ENCODE results near the gene MS4A12.

MS4A12 gene

DNA sequence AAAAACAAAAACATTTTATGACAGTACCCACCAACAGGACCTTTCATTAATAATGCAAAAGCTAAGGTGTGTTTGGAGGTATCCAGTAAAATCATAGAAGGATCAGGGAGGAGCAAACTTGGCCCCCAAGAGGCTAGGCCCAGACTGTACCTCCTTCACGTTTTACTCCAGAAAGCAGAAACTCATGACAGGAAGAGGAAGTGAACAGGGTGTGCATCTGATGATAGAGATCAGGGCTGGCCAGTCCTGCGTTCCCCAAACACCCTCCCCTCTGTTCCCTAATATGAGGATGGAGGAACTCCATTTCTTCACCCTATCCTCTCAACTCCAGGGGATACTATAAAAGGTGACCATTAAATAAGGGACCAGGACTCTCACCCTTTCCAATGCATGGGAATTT lies 10.2 kb upstream of the MS4A12 start:
- no peak for TF ChIP-seq SIN3A (IDR thresholded peaks at IDR 0.05; ENCODE audit: borderline replicate concordance, insufficient read depth, low read length)
- no peak for TF ChIP-seq TAF1 (IDR thresholded peaks at IDR 0.05; ENCODE audit: borderline replicate concordance, insufficient read depth, low read length)

DNA sequence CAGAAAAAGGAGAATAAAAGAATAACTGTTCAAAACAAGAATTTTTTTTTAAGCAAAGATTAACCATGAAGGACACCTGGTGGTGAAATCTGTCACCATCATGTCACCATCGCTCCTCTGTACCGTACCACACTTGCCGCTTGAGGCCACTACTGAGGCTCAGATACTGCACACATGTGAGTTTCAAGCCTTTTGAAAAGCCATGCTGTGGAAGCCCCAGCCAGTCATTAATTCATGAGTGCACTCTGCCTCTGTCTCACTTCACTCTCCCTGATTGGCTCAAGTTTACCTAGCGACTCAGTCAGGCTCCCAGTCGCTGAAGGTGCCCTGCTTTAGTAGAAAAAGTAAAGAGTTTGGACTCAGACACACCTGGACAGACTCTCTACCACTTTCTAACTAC lies 6.6 kb upstream of the MS4A12 start:
- TF ChIP-seq TAF1 (IDR thresholded peaks at IDR 0.05; ENCODE audit: borderline replicate concordance, insufficient read depth, low read length): no peak
- no peak for TF ChIP-seq POLR2AphosphoS5 (IDR thresholded peaks at IDR 0.05; ENCODE audit: low read depth, low read length)
- TF ChIP-seq FOXP2 (optimal IDR thresholded peaks at IDR 0.05; ENCODE audit: borderline replicate concordance, extremely low read depth, extremely low read length, insufficient read depth): no peak
- TF ChIP-seq, protein P1, sequence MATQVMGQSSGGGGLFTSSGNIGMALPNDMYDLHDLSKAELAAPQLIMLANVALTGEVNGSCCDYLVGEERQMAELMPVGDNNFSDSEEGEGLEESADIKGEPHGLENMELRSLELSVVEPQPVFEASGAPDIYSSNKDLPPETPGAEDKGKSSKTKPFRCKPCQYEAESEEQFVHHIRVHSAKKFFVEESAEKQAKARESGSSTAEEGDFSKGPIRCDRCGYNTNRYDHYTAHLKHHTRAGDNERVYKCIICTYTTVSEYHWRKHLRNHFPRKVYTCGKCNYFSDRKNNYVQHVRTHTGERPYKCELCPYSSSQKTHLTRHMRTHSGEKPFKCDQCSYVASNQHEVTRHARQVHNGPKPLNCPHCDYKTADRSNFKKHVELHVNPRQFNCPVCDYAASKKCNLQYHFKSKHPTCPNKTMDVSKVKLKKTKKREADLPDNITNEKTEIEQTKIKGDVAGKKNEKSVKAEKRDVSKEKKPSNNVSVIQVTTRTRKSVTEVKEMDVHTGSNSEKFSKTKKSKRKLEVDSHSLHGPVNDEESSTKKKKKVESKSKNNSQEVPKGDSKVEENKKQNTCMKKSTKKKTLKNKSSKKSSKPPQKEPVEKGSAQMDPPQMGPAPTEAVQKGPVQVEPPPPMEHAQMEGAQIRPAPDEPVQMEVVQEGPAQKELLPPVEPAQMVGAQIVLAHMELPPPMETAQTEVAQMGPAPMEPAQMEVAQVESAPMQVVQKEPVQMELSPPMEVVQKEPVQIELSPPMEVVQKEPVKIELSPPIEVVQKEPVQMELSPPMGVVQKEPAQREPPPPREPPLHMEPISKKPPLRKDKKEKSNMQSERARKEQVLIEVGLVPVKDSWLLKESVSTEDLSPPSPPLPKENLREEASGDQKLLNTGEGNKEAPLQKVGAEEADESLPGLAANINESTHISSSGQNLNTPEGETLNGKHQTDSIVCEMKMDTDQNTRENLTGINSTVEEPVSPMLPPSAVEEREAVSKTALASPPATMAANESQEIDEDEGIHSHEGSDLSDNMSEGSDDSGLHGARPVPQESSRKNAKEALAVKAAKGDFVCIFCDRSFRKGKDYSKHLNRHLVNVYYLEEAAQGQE (IDR thresholded peaks at IDR 0.05; ENCODE audit: insufficient read depth in 1 of 2, low read depth in 2 of 2, low read length in 2 of 2): no peak
- TF ChIP-seq SIN3A (IDR thresholded peaks at IDR 0.05; ENCODE audit: borderline replicate concordance, insufficient read depth, low read length): no peak

DNA sequence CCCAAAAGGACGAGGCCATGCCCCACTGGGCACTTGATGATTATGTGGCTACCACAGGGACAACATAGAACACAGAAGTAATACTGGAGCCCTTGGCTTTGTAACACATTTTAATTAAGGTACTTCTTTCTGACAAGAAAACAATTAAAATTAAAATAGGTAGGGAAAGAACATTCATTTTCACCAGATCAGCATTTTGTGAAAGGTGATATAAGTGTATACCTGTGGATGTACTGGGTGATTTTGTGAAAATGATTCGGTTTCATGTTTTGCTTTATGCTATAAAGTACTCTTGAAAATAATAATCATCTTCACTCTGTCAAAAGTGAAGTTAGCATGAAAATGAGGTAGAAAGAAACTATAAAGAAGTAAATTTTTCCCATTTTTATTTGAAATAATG lies 876 bp downstream of the MS4A12 start:
- no peak for TF ChIP-seq FOXP2 (optimal IDR thresholded peaks at IDR 0.05; ENCODE audit: borderline replicate concordance, extremely low read depth, extremely low read length, insufficient read depth)
- no peak for TF ChIP-seq TAF1 (IDR thresholded peaks at IDR 0.05; ENCODE audit: borderline replicate concordance, insufficient read depth, low read length)
- TF ChIP-seq SIN3A (IDR thresholded peaks at IDR 0.05; ENCODE audit: borderline replicate concordance, insufficient read depth, low read length): no peak
- TF ChIP-seq, protein P1 (IDR thresholded peaks at IDR 0.05; ENCODE audit: insufficient read depth in 1 of 2, low read depth in 2 of 2, low read length in 2 of 2): no peak
- no peak for TF ChIP-seq POLR2AphosphoS5 (IDR thresholded peaks at IDR 0.05; ENCODE audit: low read depth, low read length)

DNA sequence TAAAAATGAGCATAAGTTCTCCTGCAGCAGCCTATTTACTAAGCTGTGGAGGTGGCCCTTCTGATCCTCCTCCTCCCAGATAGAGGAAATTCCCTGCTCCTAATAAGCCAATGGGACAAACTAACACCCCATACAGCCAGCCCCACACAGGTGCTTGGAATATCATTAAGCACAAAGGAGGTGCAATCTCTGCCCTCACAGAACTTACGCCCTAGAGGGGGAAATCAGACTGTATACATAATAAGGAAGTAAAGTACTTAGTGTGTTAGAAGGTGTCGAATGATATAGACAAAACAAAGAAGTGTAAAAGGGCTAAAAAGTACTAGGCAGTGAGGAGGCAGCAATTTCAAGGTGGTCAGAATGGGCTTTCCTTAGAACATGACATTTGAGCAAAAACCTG lies 5.8 kb downstream of the MS4A12 start:
- TF ChIP-seq, protein P1 (IDR thresholded peaks at IDR 0.05; ENCODE audit: insufficient read depth in 1 of 2, low read depth in 2 of 2, low read length in 2 of 2): no peak
- no peak for TF ChIP-seq SIN3A (IDR thresholded peaks at IDR 0.05; ENCODE audit: borderline replicate concordance, insufficient read depth, low read length)
- TF ChIP-seq POLR2AphosphoS5 (IDR thresholded peaks at IDR 0.05; ENCODE audit: low read depth, low read length): no peak
- no peak for TF ChIP-seq TAF1 (IDR thresholded peaks at IDR 0.05; ENCODE audit: borderline replicate concordance, insufficient read depth, low read length)
- TF ChIP-seq FOXP2 (optimal IDR thresholded peaks at IDR 0.05; ENCODE audit: borderline replicate concordance, extremely low read depth, extremely low read length, insufficient read depth): no peak

DNA sequence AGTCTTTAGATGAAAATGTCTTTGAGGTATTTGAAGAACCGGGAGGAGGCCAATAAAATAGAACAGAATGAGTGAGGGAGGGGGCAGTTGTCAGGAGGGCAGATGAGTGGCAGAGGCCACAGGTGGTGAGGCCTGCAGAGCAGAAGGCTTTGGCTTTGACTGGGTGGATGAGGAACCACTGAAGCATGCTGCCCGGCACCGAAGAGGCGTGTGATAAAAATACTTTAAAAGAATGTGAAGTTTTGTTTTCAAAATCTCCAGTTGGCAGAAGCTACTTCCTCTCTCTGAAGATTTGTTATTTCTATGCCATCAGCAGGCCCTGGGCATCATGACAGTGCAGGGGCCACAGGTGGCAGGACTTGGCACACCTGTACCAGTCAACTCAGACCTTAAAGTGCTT lies 6.3 kb downstream of the MS4A12 start:
- TF ChIP-seq TAF1 (IDR thresholded peaks at IDR 0.05; ENCODE audit: borderline replicate concordance, insufficient read depth, low read length) (no peak), FOXP2 (optimal IDR thresholded peaks at IDR 0.05; ENCODE audit: borderline replicate concordance, extremely low read depth, extremely low read length, insufficient read depth) (no peak), SIN3A (IDR thresholded peaks at IDR 0.05; ENCODE audit: borderline replicate concordance, insufficient read depth, low read length) (no peak), POLR2AphosphoS5 (IDR thresholded peaks at IDR 0.05; ENCODE audit: low read depth, low read length) (no peak)
- TF ChIP-seq, protein P1 (IDR thresholded peaks at IDR 0.05; ENCODE audit: insufficient read depth in 1 of 2, low read depth in 2 of 2, low read length in 2 of 2): no peak
